H1 (cell line): ENCODE data around the gene PRPF31. TPM values are rescaled to one million over a fixed set of nuclear protein-coding genes. Genes with fewer than 3 reads are reported as not detected.
A peak's percentile ranks its signal among the peaks of the same experiment; 100 is the strongest.

Source experiments
- BACH1 ChIP-seq: IDR thresholded peaks from 2 replicates; pipeline ENCODE4 v1.6.1; 2012; ENCODE audit warnings: low read length, improper control_type of control experiment
- BRCA1 ChIP-seq: IDR thresholded peaks from 2 replicates; pipeline ENCODE4 v1.6.1; 2012; ENCODE audit warnings: low read depth, low read length, improper control_type of control experiment
- CREB1 ChIP-seq: IDR thresholded peaks from 2 replicates; pipeline ENCODE4 v1.6.1; 2012; ENCODE audit warnings: inconsistent platforms
- CTCF ChIP-seq, 3 experiments: IDR thresholded peaks; 1 replicate in 2 of 3; 2 replicates in 1 of 3; pipeline versions ENCODE4 v1.5.1 to v1.6.1; 2011; ENCODE audit warnings: low read length in 3 of 3, mild to moderate bottlenecking in 3 of 3, inconsistent platforms in 2 of 3, low read depth in 1 of 3, moderate library complexity in 1 of 3; ENCODE audit not compliant: insufficient read depth in 1 of 3; ENCODE audit errors: control extremely low read depth in 1 of 3
- EP300 ChIP-seq, 2 experiments: IDR thresholded peaks; 1 replicate in 1 of 2; 2 replicates in 1 of 2; pipeline ENCODE4 v1.6.1; 2011 to 2012; ENCODE audit warnings: low read depth in 2 of 2, low read length in 2 of 2, mild to moderate bottlenecking in 2 of 2, borderline replicate concordance in 1 of 2, inconsistent platforms in 1 of 2, moderate library complexity in 1 of 2
- FOSL1 ChIP-seq: IDR thresholded peaks from 2 replicates; pipeline ENCODE4 v1.6.1; 2011; ENCODE audit warnings: mild to moderate bottlenecking, low read depth, low read length, moderate library complexity; ENCODE audit not compliant: insufficient read depth
- GTF2F1 ChIP-seq: IDR thresholded peaks from 2 replicates; pipeline ENCODE4 v1.6.1; 2012; ENCODE audit warnings: low read depth, low read length, improper control_type of control experiment, borderline replicate concordance
- HDAC2 ChIP-seq, 2 experiments: fragments of 300-600 bp in 1 of 2; sonication (generic) in 1 of 2; IDR thresholded peaks; 2 replicates each; pipeline ENCODE4 v1.6.1; 2011 to 2012; ENCODE audit warnings: low read depth in 2 of 2, low read length in 2 of 2, mild to moderate bottlenecking in 2 of 2, moderate library complexity in 2 of 2, borderline replicate concordance in 1 of 2, inconsistent platforms in 1 of 2
- KDM5A ChIP-seq: fragments of 200-600 bp; IDR thresholded peaks from 2 replicates; pipeline ENCODE4 v1.7.1; 2012; ENCODE audit warnings: mild to moderate bottlenecking, low read length, inconsistent platforms, mixed read lengths
- NRF1 ChIP-seq: IDR thresholded peaks from 2 replicates; pipeline ENCODE4 v1.6.1; 2011; ENCODE audit warnings: mild to moderate bottlenecking, low read depth, low read length, improper control_type of control experiment
- POU5F1 ChIP-seq: IDR thresholded peaks from 2 replicates; pipeline ENCODE4 v1.6.1; 2011; ENCODE audit warnings: low read depth, mild to moderate bottlenecking, low read length, moderate library complexity
- RFX5 ChIP-seq: IDR thresholded peaks from 2 replicates; pipeline ENCODE4 v1.6.1; 2011; ENCODE audit warnings: low read depth, low read length, improper control_type of control experiment, borderline replicate concordance
- RNF2 ChIP-seq: fragments of 200-900, 300-1000 bp; sonication (generic); IDR thresholded peaks from 2 replicates; pipeline ENCODE4 v1.7.1; 2016; ENCODE audit warnings: borderline replicate concordance, low read depth, mild to moderate bottlenecking, antibody characterized with exemption, low read length; ENCODE audit not compliant: poor library complexity, severe bottlenecking; ENCODE audit errors: missing control alignments
- RXRA ChIP-seq: IDR thresholded peaks from 2 replicates; pipeline ENCODE4 v1.6.1; 2011; ENCODE audit warnings: low read depth, mild to moderate bottlenecking, low read length, moderate library complexity; ENCODE audit not compliant: insufficient read depth
- SIX5 ChIP-seq: IDR thresholded peaks from 2 replicates; pipeline ENCODE4 v1.6.1; 2011; ENCODE audit warnings: mild to moderate bottlenecking, low read depth, low read length
- SP1 ChIP-seq: IDR thresholded peaks from 2 replicates; pipeline ENCODE4 v1.6.1; 2011; ENCODE audit warnings: low read depth, low read length
- SUZ12 ChIP-seq: fragments of 200-600 bp; sonication (generic); IDR thresholded peaks from 2 replicates; pipeline ENCODE4 v1.6.1; 2012; ENCODE audit warnings: mild to moderate bottlenecking, inconsistent platforms, low read length, moderate library complexity, mixed read lengths
- TCF12 ChIP-seq: IDR thresholded peaks from 2 replicates; pipeline ENCODE4 v1.6.1; 2011; ENCODE audit warnings: low read depth, mild to moderate bottlenecking, low read length
- USF2 ChIP-seq: IDR thresholded peaks from 2 replicates; pipeline ENCODE4 v1.6.1; 2011; ENCODE audit warnings: low read length, improper control_type of control experiment
- polyA plus RNA-seq, 7 experiments: library from polyadenylated mRNA; depleted of rRNA in 3 of 7; stranded (reverse) in 5 of 7; unstranded in 2 of 7; fragments of >200 nt in 5 of 7; fragments of 200-250 nt in 2 of 7; gene quantifications; 1 replicate in 5 of 7; 2 replicates in 1 of 7; 4 replicates in 1 of 7; pipeline versions ENCODE4 v1.2.1 to v1.2.3, GENCODE V29; 2011 to 2013; ENCODE audit warnings: missing spikeins in 2 of 7, mixed read lengths in 2 of 7
- total RNA-seq: library from RNA; stranded (reverse); fragmentation: NEBNext Ultra II Directional; extraction: Animal tissue kit (Norgen Biotek cat#: 25700); gene quantifications from 2 replicates; pipeline ENCODE4 v1.2.1, GENCODE V29; 2021

The PRPF31 gene
- total and polyA plus RNA-seq, 2 of the 8 experiments (the other 6 are each of a cell fraction or from before 2014, with no cell fraction given): 51.1 to 97.4 TPM

- TF ChIP-seq KDM5A (peak; percentile 40), USF2 (no peak), GTF2F1 (no peak), BRCA1 (no peak), SIX5 (no peak), NRF1 (peak; percentile 62), CTCF (IDR thresholded peaks at IDR 0.05; ENCODE audit: control extremely low read depth in 1 of 3, insufficient read depth in 1 of 3, low read depth in 1 of 3, low read length in 3 of 3) (peak in 2 of 3 experiments; percentile 25 to 31; a peak in 3 of 4 replicates), TCF12 (no peak), CREB1 (peak; percentile 71), RXRA (no peak), RFX5 (no peak), HDAC2 (IDR thresholded peaks at IDR 0.05; ENCODE audit: borderline replicate concordance in 1 of 2, low read depth in 2 of 2, low read length in 2 of 2) (peak in 1 of 2 experiments; percentile 86; a peak in 2 of 4 replicates), SP1 (peak; percentile 99), SUZ12 (no peak), POU5F1 (no peak), EP300 (IDR thresholded peaks at IDR 0.05; ENCODE audit: borderline replicate concordance in 1 of 2, low read depth in 2 of 2, low read length in 2 of 2) (no peak; a peak in 1 of 3 replicates), FOSL1 (no peak), BACH1 (no peak), RNF2 (no peak)
These were observed 44.0 kb downstream of the PRPF31 start, which contains the start of gene LENG1 (continued) for GRCh38 chr19:54159352-54160181.
